Upper lobe of left lung (tissue), 4 donors: ENCODE results near the gene JAKMIP2.
"Not testable (repeated sequence)": the region's sequence is repeated elsewhere in the genome, so short reads cannot be mapped to it uniquely, and the experiment has no call there.

Source experiments
- EP300 ChIP-seq, 4 donors: sonication (generic); formaldehyde crosslinking; IDR thresholded peaks; one replicate each; pipeline ENCODE4 v1.5.1; 2017; ENCODE audit warnings: antibody characterized with exemption in 4 of 4, control low read depth in 2 of 4
- POLR2A ChIP-seq, 4 donors: fragments of 450-650 bp; IDR thresholded peaks; one replicate each; pipeline ENCODE4 v1.5.1; 2016 to 2017; ENCODE audit warnings: antibody characterized with exemption in 4 of 4, mild to moderate bottlenecking in 2 of 4
- POLR2AphosphoS5 ChIP-seq, 2 donors: sonication (generic); formaldehyde crosslinking; IDR thresholded peaks; one replicate each; pipeline ENCODE4 v1.5.1; 2017; ENCODE audit warnings: antibody characterized with exemption in 2 of 2
- TF ChIP-seq, protein P1 (sequence below), 6 experiments: fragments of 450-650 bp in 4 of 6; fragments of 200-600 bp in 2 of 6; sonication (generic) in 2 of 6; IDR thresholded peaks; one replicate each; pipeline ENCODE4 v1.5.1; 2016 to 2019; ENCODE audit warnings: antibody characterized with exemption in 6 of 6

DNA sequence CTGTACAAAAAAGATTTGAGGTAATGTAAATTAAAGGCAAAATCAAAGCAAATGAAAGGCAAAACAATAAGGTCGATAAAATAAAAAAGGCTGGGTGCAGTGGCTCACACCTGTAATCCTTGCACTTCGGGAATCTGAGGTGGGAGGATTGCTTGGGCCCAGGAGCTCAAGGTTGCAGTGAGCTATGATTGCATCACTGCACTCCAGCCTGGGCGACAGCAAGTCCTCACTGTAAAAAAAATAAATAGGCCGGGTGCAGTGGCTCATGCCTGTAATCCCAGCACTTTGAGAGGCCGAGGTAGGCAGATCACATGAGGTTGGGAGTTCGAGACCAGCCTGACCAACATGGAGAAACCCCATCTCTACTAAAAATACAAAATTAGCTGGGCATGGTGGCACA is 200.3 kb downstream of the JAKMIP2 start:
- TF ChIP-seq, protein P1, sequence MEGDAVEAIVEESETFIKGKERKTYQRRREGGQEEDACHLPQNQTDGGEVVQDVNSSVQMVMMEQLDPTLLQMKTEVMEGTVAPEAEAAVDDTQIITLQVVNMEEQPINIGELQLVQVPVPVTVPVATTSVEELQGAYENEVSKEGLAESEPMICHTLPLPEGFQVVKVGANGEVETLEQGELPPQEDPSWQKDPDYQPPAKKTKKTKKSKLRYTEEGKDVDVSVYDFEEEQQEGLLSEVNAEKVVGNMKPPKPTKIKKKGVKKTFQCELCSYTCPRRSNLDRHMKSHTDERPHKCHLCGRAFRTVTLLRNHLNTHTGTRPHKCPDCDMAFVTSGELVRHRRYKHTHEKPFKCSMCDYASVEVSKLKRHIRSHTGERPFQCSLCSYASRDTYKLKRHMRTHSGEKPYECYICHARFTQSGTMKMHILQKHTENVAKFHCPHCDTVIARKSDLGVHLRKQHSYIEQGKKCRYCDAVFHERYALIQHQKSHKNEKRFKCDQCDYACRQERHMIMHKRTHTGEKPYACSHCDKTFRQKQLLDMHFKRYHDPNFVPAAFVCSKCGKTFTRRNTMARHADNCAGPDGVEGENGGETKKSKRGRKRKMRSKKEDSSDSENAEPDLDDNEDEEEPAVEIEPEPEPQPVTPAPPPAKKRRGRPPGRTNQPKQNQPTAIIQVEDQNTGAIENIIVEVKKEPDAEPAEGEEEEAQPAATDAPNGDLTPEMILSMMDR (IDR thresholded peaks at IDR 0.05): not testable (repeated sequence)
- not testable (repeated sequence) for TF ChIP-seq POLR2AphosphoS5, POLR2A, EP300 (IDR thresholded peaks at IDR 0.05)
